Measurements from ENCODE around the gene KAZN. TPM values are rescaled to one million over a fixed set of nuclear protein-coding genes. Genes with fewer than 3 reads are reported as not detected.
A peak's percentile ranks its signal among the peaks of the same experiment; 100 is the strongest.

Gene KAZN
- total and polyA plus RNA-seq, 2 of the 8 experiments (the other 6 are each of a cell fraction or from before 2014, with no cell fraction given): 3.7 to 11.8 TPM

GRCh38 chr1:14773396-14774025, 175.0 kb downstream of the KAZN start:
- CTCF ChIA-PET (ENCODE audit: partially characterized antibody): interaction anchor here (0.8 to 7.6 kb wide), 5 partner anchors 8 to 263 kb away, joined by 3 to 77 read pairs (median 3); no protein-coding TSS in a partner anchor
- Histone ChIP-seq H3K14ac (ENCODE audit: insufficient read length) (no peak overlapping the region), H3K4me3 (ENCODE audit: extremely low read depth in 1 of 4, insufficient read depth in 2 of 4, low read depth in 3 of 4, low read length in 4 of 4) (no peak overlapping the region), H4K91ac (replicated peaks; ENCODE audit: insufficient read length, low read length) (no peak overlapping the region), H2BK120ac (replicated peaks; ENCODE audit: low read depth, low read length) (no peak overlapping the region), H4K5ac (ENCODE audit: insufficient read length, low read depth, low read length) (no peak overlapping the region), H2BK5ac (ENCODE audit: low read depth, low read length) (no peak overlapping the region), H2AK5ac (ENCODE audit: low read depth, low read length) (no peak overlapping the region), H3K4ac (replicated peaks; ENCODE audit: insufficient read length, low read depth, low read length) (no peak overlapping the region), H3K27me3 (replicated peaks in 1 of 4; ENCODE audit: control insufficient read depth in 3 of 4, extremely low read depth in 1 of 4, insufficient read depth in 3 of 4, low read length in 3 of 4) (no peaks in the 10 kb centered on the region), H3K9me3 (ENCODE audit: insufficient read depth in 2 of 2, low read depth in 1 of 2, low read length in 1 of 2) (no peaks in the 10 kb centered on the region), H3K79me1 (ENCODE audit: low read depth, low read length) (no peaks in the 10 kb centered on the region), H3K4me2 (ENCODE audit: insufficient read depth in 1 of 2, low read depth in 2 of 2, low read length in 2 of 2) (no peak overlapping the region), H2BK12ac (ENCODE audit: low read depth, low read length) (no peak overlapping the region), H3K36me3 (ENCODE audit: control insufficient read depth in 2 of 4, insufficient read depth in 4 of 4, low read length in 3 of 4) (no peaks in the 10 kb centered on the region; a peak in 2 of 8 replicates), H2BK20ac (ENCODE audit: low read length) (no peak overlapping the region), H2AFZ (ENCODE audit: low read length) (no peak overlapping the region), H3K23ac (ENCODE audit: insufficient read length) (no peak overlapping the region), H4K8ac (ENCODE audit: extremely low read depth, insufficient read depth, low read length) (no peak overlapping the region), H3K27ac (ENCODE audit: low read depth, low read length) (no peak overlapping the region), H2BK15ac (ENCODE audit: low read length) (0 out of 2 replicates have a peak overlapping the region, but pooled peaks have one; percentile 14), H3K56ac (replicated peaks; ENCODE audit: insufficient read length, low read depth, low read length) (no peak overlapping the region), H3K9ac (replicated peaks in 1 of 4; ENCODE audit: extremely low read depth in 1 of 4, low read depth in 3 of 4, low read length in 3 of 4) (no peak overlapping the region), H3K18ac (ENCODE audit: extremely low read depth, low read length) (no peak overlapping the region), H4K20me1 (replicated peaks in 1 of 2; ENCODE audit: control insufficient read depth in 1 of 2, insufficient read depth in 2 of 2, low read length in 2 of 2) (no peaks in the 10 kb centered on the region), H3K79me2 (ENCODE audit: control insufficient read depth in 1 of 2, insufficient read depth in 2 of 2, low read length in 2 of 2) (no peaks in the 10 kb centered on the region), H3K4me1 (replicated peaks in 1 of 4; ENCODE audit: control insufficient read depth in 3 of 4, insufficient read depth in 4 of 4, low read length in 3 of 4) (peaks cover 0 to 8% (median 1%) of the 10 kb centered on the region in 4 experiments; a peak in 5 of 7 replicates), H3K23me2 (ENCODE audit: low read depth, low read length) (no peaks in the 10 kb centered on the region)
- DNase-seq (ENCODE audit: low read depth in 1 of 2, low spot score in 2 of 2): no peak
- WGBS, 2 experiments (ENCODE audit: extremely low coverage in 1 of 2, insufficient coverage in 1 of 2, insufficient read length in 1 of 2, insufficient replicate concordance in 2 of 2, low coverage in 1 of 2, low lambda C conversion rate in 2 of 2, missing lambda C conversion rate in 1 of 2): 90% methylated on average over 12 of the region's 13 CpGs; no CpG with 5 or more reads in 1 of the 2 experiments
- no peak for FAIRE-seq
- POLR2A ChIA-PET (ENCODE audit: partially characterized antibody): no interaction called here
- TF ChIP-seq KDM5A (IDR thresholded peaks at IDR 0.05; ENCODE audit: low read length) (no peak), HDAC2 (IDR thresholded peaks at IDR 0.05; ENCODE audit: borderline replicate concordance in 1 of 2, low read depth in 2 of 2, low read length in 2 of 2) (no peak), JUND (IDR thresholded peaks at IDR 0.05; ENCODE audit: low read length) (no peak)
- TF ChIP-seq, protein P1, sequence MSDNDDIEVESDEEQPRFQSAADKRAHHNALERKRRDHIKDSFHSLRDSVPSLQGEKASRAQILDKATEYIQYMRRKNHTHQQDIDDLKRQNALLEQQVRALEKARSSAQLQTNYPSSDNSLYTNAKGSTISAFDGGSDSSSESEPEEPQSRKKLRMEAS (IDR thresholded peaks at IDR 0.05): no peak
